SKM-1 (cell line): Measurements from ENCODE around the gene BICC1.
"Not testable (repeated sequence)": the region's sequence is repeated elsewhere in the genome, so short reads cannot be mapped to it uniquely, and the experiment has no call there.

Experiments
- DNase-seq: peaks from one replicate; lab custom pipeline; 2025; ENCODE audit not compliant: unreplicated experiment; lab: John Stamatoyannopoulos, UW

BICC1 gene

DNA sequence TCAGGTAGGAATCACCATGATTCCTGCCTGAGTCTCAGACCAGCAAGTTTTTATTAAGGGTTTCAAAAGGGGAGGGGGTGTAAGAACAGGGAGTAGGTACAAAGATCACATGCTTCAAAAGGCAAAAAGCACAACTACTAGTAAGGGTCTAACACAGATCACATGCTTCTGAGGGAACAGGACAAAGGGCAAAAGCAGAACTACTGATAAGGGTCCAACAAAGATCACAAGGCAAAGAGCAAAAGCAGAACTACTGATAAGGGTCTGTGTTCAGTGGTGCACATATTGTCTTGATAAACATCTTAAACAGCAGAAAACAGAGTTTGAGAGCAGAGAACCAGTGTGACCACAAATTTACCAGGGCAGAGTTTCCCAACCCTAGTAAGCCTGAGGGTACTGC, 84.5 kb downstream of the BICC1 start:
- not testable (repeated sequence) for DNase-seq

DNA sequence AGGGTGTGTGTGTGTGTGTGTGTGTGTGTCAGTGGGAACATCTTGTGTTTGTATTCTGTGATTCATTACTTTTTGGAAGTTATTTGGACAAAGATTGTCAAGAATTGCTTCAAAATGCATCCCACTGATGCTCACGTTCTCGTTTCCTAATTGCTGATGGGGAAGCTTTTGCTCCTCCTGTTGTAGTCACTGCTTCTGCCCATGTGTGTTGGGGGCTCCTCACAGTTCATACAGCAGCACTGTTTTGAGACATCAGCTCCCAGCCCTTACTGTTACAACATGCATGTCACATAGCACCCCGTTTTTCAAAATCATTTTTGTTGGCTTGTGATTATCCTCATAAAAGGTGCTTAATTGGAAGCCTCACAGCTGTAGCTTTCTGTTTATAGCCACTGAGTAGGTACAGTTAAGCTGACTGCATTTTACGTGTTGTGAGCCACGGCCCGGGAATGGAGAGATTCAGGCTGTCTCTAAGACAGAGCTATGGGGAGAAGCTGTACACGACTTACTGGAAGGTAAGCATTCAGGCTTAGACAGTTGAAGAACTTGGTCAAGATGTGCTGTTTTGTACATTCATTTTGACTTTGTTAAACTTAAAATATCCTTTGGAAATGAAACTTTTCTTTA, 87.4 kb downstream of the BICC1 start:
- DNase-seq = no peak

DNA sequence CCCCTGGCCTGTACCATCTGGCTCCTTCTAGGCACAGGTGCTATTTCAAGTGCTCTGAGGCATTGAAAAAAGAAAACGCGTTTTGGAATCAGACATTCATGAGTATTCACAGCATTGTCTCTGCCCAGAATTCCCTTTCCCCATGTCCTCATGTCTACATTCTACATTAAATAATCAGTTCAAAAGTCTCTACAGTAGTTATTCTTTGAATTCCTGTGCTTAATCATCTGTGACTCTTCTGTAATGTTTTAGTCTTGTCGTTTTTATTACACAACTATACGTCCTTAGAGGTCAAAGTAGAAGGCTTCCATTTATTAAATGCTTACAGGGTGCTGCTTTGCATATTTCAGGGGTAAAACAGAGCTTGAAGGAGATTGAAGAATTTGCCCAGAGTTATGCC, 95.7 kb downstream of the BICC1 start:
- no peak for DNase-seq

DNA sequence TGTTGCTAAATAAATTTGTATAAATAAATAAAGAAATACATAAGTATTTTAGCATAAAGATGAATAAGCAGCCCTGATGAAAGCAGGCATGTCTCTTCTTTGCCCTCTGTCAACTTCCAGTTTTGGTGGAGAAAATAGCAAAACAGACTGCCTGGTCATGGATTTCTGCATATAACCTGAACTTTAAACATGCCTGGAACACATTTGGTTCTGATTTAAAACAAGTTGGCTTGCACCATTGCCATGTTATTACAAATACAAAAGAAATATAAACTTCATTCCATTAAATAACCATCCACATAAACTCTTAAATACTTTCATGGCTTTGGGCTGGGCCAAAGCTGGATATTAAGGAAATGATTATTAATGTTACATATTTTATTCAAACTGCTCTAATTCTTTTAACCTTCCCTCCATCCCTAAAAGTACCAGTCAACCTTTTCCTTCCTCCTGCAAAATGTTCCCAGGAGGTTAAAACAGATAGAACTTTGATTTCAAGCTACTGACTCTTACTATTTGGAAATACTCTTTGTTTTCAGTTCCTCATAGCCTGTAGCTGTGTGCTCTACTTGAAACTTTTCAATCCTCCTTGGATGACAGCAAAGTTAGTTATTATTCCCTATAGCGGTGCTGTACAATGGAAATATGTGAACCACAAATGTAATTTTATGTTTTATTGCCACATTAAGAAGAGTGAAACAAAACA, 96.3 kb downstream of the BICC1 start:
- DNase-seq = no peak

DNA sequence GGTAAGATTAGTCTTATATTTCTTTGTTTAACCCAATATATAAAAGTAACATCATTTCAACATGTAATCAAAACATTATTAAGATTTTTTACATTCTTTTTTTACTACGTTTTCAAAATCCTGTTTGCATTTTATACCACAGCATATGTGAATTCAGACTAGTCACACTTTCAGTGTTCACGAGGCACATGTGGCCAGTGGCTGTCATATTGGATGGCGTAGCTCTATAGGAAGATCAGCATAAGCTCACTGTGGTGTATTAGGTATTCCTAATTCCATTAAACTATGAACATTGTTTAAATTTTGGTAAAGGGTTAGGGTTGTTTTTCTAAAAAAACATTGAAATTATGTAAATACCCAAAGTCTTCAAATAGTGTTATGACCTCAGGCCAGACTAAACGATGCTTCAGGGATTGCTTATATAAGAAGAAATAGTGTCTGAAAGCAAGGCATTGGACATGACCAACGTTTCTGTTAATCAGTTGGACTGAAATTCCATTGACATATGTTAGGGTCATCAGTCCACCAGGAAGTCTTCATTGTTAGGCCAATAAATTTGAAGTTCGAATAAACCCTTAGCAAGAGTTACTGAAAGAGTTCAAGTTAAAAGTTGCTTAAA, 97.0 kb downstream of the BICC1 start:
- DNase-seq = no peak

DNA sequence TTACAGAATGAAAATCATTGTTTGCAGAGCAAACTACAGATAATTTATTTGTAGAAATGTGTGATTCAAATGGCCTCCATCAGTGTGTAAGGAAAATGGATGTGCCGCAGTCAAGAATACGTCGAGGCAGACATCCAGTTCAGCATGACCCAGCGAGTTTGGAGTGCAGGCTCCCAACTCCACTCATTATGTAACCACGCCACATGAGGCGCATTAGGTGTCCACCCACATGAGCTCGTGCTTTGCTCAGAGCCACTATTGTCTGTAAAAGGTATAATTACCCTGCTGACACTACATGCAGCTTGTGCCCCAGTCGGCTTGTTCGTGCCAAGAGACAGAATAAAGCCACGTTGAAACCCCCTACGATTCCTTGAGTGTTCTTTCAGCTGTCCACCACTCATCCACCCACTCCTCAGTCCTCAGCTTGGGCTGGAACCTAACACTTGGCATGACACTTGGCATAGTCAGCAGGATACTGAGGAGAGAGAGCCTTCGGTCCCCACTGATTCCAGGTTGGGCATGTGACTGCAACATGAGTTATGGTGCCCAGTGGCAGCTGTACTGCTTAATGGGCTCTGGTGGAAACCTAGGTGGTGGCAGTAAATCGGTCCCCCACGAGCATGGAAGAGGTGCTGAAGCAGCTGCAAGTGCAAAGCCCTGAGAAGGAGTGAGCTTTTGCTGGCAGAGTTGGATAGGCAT, 102.7 kb downstream of the BICC1 start:
- DNase-seq = no peak

DNA sequence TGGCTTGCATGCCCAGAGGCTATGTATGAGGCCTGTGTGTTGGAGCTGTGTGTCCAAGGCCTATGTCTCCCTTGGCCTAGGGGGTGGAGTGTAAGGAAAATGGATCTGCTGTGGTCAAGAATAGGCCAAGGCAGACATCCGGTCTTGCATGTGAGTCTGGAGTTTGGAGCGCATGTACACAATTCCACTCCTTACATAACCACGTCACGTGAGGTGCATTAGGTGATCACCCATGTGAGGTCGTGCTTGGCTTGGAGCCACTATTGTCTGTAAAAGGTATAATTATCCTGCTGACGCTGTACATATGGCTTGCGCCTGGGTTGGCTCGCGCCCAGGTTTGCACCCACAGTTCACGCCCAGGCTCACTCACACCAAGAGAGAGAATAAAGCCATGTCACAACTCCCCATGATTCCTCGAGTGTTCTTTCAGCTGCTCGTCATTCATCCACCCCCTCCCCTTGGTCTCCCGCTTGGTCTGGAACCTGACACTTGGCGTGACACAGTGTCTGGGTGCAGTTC, 105.5 kb downstream of the BICC1 start:
- no peak for DNase-seq

DNA sequence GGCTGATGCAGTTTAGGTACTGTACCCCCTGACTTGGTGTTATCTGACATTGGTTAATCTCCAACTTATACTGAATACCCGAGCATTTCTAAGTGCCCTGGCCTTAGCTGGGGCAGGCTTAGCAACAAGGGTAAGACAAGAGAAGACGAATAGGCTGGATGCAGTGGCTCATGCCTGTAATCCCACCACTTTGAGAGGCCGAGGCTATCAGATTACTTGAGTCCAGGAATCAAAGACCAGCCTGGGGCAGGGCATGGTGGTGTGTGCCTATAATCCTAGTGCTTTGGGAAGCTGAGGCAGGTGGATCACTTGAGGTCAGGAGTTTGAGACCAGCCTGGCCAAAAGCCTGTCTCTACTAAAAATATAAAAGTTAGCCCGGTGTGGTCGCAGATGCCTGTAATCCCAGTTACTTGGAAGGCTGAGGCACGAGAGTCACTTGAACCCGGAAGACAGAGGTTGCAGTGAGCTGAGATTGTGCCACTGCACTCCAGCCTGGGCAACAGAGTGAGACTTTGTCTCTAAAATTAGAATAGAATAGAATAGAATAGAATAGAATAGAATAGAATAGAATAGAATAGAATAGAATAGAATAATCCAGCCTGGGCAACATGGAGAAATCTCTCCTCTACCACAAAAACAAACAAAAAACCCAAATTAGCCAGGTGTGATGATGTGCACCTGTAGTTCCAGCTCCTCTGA, 108.9 kb downstream of the BICC1 start:
- DNase-seq = no peak

DNA sequence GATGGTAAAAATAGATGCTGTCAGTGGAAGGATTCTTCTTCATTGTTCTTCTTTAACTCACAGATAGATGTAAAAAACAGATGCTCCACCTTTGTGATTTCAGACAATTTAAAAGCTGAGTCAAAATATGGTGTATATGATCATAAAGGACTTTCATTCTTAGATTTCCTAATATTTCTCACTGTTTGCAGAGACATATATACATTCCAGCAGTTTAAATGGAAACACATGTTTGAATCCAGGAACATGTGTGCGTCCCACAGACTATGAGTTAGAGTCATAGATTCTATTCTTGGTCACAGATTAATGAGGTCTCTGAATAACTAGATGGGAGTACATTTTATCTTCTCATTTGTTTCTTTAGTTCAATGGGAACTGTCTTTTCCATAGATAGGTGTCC, 109.6 kb downstream of the BICC1 start:
- no peak for DNase-seq

DNA sequence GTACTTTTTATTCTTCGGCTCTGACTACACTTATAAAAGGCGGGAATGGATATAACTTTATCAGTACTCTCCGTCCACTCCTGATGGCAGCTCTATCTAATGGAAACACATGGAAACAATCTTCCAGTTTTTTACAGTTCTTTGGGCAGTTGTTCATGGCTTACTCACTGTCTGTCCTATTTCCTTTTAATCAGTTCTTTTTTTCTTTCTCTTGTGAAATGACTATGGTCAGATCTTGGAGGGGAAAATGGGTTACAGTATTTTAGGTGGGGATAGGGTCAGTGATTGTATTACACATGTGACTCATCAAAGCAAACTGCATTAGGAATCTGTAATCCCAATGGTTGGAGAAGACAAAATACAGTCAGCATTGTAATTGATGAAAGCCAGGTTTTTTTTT, 112.4 kb downstream of the BICC1 start:
- DNase-seq = no peak

DNA sequence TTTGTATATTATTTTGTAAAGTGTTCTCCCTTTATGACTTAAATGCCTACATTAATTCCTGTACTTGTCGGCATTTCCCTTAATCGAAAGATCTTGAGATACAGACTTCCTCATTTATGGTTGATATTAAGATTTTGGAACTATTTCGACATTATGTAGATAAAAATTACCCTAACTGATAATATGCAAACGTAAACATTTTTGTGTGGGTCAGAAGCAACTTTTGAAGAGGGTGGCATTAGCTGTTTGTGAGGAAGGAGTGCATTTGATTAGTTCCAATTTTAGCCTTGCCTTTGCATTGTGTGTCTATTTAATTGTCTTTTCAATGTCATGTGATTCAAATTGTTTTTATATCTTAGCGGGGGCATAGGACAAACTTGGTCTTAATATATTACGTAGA, 114.7 kb downstream of the BICC1 start:
- DNase-seq = no peak

DNA sequence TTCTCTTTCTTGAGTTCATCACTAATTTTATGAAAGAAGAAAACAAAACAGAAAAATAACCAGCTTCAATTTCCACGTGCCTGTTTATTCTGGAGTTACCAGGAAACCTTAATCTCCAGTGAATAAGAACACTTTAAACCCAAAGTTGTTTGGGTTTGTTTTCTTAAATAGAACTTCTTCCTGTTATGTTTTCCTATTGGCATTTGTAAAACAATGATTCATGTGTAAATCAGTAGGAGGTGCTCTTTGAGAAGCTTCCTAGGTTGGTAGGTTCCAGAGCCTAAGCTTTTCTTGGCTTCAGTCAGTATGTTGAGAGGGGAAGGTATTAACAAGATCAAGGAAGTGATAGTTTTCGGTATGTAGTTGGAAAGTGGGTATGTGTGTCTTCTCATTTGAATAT, 119.0 kb downstream of the BICC1 start:
- DNase-seq = no peak

DNA sequence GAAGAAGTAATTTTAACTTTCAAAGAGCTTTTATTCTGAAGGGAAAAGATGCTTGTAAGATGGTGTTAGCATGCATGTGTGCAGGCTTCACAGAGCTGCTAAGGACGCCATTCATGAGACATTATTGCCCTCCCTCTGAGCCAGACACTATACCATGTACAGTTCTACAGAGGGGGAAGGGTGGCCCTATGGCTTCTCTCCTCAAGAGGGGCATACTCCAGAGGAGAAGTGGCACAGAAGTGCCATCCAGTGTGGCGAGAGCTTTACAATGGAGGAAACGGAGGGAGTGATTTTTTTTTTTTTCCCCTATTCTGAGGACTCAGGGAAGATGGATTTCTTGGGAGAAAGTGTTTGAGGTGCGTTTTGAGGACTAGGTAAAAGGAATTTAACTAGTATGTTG, 119.5 kb downstream of the BICC1 start:
- no peak for DNase-seq

DNA sequence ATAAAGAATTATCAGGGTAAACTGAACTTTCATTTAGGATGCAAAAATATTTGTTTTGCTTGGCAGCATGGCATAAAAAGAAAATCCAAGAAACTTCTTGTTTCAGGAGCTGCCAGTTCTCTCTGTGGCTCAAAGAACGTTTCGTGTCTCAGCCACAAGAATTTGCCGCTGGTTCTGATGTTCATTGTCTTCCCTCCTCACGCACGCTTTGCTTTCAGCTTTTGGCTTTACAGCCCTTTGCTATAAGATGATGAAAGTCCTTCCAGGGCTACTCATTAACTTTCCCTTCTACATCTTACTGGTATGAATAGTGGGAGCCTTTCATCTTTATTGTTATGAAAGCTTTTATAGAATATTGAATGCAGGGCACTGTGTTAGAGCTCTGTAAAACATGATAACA, 124.7 kb downstream of the BICC1 start:
- no peak for DNase-seq

DNA sequence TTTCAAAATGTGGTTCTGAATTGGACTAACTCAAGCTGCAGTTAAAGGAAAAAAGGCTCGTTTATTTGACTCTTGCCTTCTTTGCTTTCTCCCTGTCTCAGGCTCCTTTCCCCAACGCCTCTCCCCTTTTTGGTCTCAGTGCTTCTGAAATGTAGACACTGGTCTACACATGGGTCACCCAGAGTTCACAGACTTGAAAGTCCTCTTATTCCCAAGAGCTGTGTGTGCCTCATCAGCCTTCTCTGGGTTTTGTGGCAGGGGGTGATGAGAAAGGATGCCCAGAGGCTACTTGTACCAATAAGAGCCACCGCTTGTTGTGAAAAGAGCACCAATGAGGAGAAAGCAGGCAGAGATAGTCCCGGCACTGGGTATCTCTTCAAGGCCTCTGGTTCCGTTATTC, 125.7 kb downstream of the BICC1 start:
- no peak for DNase-seq

DNA sequence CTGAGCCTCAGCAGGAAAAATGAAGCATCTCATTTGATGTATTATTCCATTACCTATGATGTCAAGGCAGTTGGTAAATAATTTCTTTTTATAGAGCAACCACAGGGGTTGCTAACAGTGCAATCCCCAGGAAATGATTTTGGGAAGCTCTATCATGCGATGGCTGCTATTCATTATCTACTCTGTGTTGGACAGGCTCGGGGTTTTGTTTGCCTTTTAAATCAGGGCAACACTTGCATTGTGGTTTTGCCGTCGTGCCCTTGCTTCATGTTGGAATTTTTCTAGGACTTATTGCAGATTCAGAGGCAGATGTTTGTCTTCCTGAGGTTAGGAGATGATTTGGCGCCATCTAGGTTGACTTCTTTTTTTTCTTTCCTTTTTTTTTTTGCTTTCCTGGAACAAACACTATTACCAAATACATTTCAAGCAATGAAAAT, 128.4 kb downstream of the BICC1 start:
- DNase-seq = no peak

DNA sequence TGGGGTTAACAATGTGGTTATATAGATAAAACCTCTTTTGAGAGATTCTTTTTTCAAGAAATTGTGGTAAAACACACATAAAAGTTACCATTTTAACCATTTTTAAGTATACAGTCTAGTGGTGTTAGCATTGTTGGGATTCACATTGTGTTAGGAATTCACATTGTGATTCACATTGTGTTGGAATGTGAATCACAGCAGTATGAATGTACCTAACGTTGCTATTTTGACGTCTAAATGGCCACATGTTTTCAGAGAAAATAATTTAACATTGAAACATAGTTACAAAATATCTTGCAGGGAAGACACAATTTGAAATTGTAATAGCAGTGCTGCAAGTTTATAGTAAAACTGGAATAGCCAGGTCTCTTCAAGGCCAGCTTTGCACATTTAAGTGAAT, 129.0 kb downstream of the BICC1 start:
- no peak for DNase-seq

DNA sequence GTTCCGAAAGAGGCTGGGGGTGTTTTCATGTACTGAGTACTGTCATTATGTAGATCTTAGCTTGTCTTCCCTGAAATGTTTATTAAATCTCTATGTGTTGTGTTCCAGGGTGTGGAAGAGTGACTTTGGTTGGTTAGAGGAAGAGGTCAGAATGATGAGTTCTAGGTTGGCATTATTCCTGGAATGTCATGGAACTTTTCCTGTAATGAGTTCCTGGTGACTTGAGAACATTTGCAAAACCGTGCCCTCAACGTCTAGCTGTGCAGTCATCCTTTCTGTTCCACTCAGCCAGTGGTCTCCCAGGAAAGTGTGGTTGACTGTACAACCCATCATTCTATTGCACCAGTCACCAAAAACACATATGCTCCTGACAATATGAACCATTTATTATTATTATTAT, 129.6 kb downstream of the BICC1 start:
- DNase-seq = no peak

DNA sequence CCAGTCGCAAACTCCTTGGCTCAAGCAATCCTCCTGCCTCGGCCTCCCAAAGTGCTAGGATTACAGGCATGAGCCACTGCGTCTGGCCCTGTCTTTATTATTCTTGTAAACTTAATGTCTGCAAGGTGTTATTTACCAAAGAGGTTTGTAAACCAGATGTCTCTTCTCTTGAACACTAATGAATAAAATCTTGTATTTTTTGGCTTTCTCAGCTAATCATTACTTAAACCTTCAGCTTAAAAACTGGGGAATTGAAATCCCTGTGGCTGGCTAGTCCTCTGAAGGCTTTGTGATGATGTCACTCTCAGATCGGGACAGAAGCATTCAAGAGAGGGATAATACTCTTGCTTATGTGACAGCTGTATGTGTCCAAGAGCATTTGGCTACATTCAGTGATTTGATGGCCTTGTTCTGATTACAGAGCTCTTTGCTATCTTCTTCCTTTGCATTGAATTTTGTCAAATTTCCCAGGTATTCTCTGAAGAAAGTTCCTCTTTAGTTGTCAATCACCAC, 130.3 kb downstream of the BICC1 start:
- no peak for DNase-seq

DNA sequence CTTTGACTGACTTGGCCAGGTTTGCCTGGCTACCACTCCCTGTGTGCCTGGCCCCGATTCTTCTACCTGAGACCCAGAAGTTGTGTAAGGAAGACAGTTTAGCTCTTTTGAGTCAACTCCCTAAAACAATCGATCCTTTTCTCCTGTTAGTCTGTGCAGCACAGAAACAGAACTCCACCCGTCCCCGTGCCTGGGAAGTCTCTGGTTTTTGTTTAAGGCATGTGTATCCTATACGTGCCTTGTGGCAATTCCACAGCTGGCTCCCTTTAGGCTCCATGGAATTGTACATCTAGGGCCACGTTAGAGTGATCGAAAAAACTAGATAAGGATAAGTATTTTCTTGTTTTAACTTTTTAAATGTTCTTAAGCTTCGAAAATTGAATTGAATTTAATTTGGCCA, 131.6 kb downstream of the BICC1 start:
- DNase-seq = no peak
